ENCODE measurements around the gene ECE1. TPM values are rescaled to one million over a fixed set of nuclear protein-coding genes. Genes with fewer than 3 reads are reported as not detected.

Gene ECE1
- total RNA-seq, 1 experiment from 2014 or later, result 101 TPM

- H3K36me3 Mint-ChIP-seq (ENCODE audit: insufficient read depth, unreplicated experiment), result peaks cover 29% of the 10 kb centered on the region
- H3K4me1 Mint-ChIP-seq (ENCODE audit: low read depth, unreplicated experiment), result peaks cover 7% of the 10 kb centered on the region
- CTCF ChIA-PET, result no interaction called here
- DNase-seq, result peak; percentile 97
- BruUV-seq (replicated peaks), result TSS peak; percentile 48
- TF ChIP-seq CTCF (IDR thresholded peaks at IDR 0.05; ENCODE audit: unreplicated experiment), result no peak
- no peaks in the 10 kb centered on the region for H3K9me3 Mint-ChIP-seq (ENCODE audit: low read depth, unreplicated experiment)
- H3K27me3 Mint-ChIP-seq (ENCODE audit: unreplicated experiment), result no peaks in the 10 kb centered on the region
- peak within 1 kb of the TSS; percentile 79 for H3K4me3 Mint-ChIP-seq (ENCODE audit: low read depth, unreplicated experiment)
- intact Hi-C loops (cut with micrococcal nuclease; ENCODE audit: unreplicated experiment), result no loop called here
- peak within 1 kb of the TSS; percentile 96 for H3K27ac Mint-ChIP-seq (ENCODE audit: unreplicated experiment)
These were observed 113.4 kb downstream of the ECE1 start, which contains the start of gene EIF4G3 for GRCh38 chr1:21176586-21177555. Gene EIF4G3 (minus strand): TSS chr1:21176897. CDS start chr1:21002742, 174,155 bp downstream.

GRCh38 chr1:21175670-21176581 lies 114.3 kb downstream of the ECE1 start:
- peaks cover 15% of the 10 kb centered on the region for H3K4me1 Mint-ChIP-seq (ENCODE audit: low read depth, unreplicated experiment)
- DNase-seq, result peak; percentile 25
- no TSS peak for BruUV-seq (replicated peaks)
- intact Hi-C loops (cut with micrococcal nuclease; ENCODE audit: unreplicated experiment), result no loop called here
- no peak for TF ChIP-seq CTCF (IDR thresholded peaks at IDR 0.05; ENCODE audit: unreplicated experiment)
- peak overlapping the region; percentile 79 for H3K4me3 Mint-ChIP-seq (ENCODE audit: low read depth, unreplicated experiment)
- no peaks in the 10 kb centered on the region for H3K9me3 Mint-ChIP-seq (ENCODE audit: low read depth, unreplicated experiment)
- CTCF ChIA-PET, result no interaction called here
- peaks cover 35% of the 10 kb centered on the region for H3K36me3 Mint-ChIP-seq (ENCODE audit: insufficient read depth, unreplicated experiment)
- no peaks in the 10 kb centered on the region for H3K27me3 Mint-ChIP-seq (ENCODE audit: unreplicated experiment)
- peak overlapping the region; percentile 96 for H3K27ac Mint-ChIP-seq (ENCODE audit: unreplicated experiment)

DNA sequence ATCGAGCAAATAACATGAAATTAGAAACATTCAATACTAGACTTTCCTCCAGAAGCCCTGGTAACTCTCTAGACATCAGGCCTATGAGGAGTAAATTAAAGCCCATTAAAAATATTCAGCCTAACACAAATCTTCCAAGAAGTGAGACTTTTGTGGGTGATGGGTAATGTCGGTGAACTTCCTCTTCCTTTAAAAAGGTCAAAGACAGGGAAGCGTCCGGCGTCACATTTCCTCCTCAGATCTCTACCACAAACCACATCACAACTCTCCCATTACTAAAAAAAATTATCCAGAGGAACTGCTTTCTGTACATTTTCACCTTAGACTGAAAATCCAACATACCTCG lies 115.0 kb downstream of the ECE1 start:
- no peaks in the 10 kb centered on the region for H3K9me3 Mint-ChIP-seq (ENCODE audit: low read depth, unreplicated experiment)

More for the DNA sequence above, 115.0 kb downstream of the ECE1 start:
- CTCF ChIA-PET, result no interaction called here
- no peak for DNase-seq
- Mint-ChIP-seq H3K27ac (ENCODE audit: unreplicated experiment) (peak overlapping the region; percentile 96), H3K36me3 (ENCODE audit: insufficient read depth, unreplicated experiment) (peaks cover 41% of the 10 kb centered on the region), H3K4me1 (ENCODE audit: low read depth, unreplicated experiment) (peaks cover 15% of the 10 kb centered on the region), H3K4me3 (ENCODE audit: low read depth, unreplicated experiment) (peak overlapping the region; percentile 79), H3K27me3 (ENCODE audit: unreplicated experiment) (no peaks in the 10 kb centered on the region)
- TSS peak; percentile 84 for BruUV-seq (replicated peaks)
- intact Hi-C loops (cut with micrococcal nuclease; ENCODE audit: unreplicated experiment), result no loop called here
- no peak for TF ChIP-seq CTCF (IDR thresholded peaks at IDR 0.05; ENCODE audit: unreplicated experiment)
